ENCODE data around the gene NGRN.

GRCh38 chr15:90291679-90292356 lies 26.3 kb downstream of the NGRN start:
- TF ChIP-seq CTCF (IDR thresholded peaks at IDR 0.05; ENCODE audit: low read length) (no peak), EZH2 (IDR thresholded peaks at IDR 0.05; ENCODE audit: borderline replicate concordance, low read length) (no peak)

All from OCI-LY1 (cell line).